Choroid plexus epithelial cell (primary cell): Measurements from ENCODE around the gene RAP1A.
"Not testable (repeated sequence)": the region's sequence is repeated elsewhere in the genome, so short reads cannot be mapped to it uniquely, and the experiment has no call there.

Experiments used
- DNase-seq: peaks from one replicate; pipeline ENCODE4 v3.0.0-alpha.2; 2010; ENCODE audit warnings: low read depth
- H3K4me3 ChIP-seq: 2 replicates; pipeline ENCODE4 v1.5.1; 2011; ENCODE audit warnings: low read depth, mild to moderate bottlenecking, control low read depth, low read length, moderate library complexity
- TF ChIP-seq, protein P1 (sequence below): conservative IDR thresholded peaks from 2 replicates; pipeline ENCODE4 v1.5.1; 2011; ENCODE audit warnings: low read depth, mild to moderate bottlenecking, control low read depth, inconsistent platforms, low read length, moderate library complexity

RAP1A gene

DNA sequence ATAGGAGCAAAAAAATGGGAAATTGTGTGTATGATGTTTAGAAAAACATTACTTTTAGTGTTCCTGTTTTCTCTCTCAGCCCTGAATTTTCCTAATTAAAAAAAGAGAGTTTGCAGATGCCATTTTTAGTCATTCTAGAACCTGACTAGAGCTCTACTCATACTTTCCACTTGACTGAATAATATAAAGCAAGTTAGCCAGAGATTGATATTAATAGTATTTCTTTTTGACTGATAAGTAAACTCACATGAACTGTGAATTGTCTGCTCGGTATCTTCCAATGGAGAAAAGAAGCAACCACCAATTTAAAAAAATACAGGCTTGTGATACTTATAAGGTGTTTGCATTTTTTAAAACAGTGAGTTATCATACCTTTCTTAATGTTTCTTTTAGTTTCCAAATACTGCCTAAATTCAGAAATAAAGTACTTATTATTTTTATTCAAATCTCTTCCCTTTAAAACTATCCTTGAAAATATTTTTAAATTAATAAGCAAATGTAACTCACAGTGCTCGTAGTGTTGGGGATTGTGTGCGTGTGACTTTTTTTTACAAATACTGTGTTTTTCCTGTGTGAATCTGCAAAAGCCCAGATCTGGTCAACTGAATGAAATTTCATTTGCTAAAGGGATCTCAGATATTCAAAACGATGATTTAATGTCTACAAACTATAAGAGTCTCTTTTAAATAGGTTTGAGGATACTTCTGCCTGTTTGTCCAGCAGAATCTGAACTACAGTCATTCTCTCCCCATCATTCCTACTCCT lies 9.8 kb downstream of the RAP1A start:
- DNase-seq: no peak
- no peak overlapping the region for H3K4me3 ChIP-seq
- TF ChIP-seq, protein P1, sequence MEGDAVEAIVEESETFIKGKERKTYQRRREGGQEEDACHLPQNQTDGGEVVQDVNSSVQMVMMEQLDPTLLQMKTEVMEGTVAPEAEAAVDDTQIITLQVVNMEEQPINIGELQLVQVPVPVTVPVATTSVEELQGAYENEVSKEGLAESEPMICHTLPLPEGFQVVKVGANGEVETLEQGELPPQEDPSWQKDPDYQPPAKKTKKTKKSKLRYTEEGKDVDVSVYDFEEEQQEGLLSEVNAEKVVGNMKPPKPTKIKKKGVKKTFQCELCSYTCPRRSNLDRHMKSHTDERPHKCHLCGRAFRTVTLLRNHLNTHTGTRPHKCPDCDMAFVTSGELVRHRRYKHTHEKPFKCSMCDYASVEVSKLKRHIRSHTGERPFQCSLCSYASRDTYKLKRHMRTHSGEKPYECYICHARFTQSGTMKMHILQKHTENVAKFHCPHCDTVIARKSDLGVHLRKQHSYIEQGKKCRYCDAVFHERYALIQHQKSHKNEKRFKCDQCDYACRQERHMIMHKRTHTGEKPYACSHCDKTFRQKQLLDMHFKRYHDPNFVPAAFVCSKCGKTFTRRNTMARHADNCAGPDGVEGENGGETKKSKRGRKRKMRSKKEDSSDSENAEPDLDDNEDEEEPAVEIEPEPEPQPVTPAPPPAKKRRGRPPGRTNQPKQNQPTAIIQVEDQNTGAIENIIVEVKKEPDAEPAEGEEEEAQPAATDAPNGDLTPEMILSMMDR: no peak

DNA sequence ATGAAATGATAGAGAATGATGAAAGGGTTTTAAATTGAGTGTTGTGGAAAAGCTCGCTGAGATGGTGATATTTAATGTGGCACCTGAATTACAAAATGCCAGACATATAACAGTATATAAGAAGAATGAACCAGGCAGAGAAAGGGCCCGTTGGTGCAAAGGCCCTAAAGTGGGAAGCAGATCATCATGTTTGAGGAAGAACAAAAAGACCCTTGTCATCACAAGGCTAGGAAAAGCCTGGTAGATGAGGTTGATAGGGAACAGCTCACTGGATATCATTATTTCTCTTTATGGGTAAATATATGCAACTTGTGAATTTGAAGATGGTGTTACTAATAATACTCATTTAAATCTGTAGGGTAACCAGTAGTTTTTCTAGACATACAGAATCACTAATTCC lies 11.0 kb downstream of the RAP1A start:
- H3K4me3 ChIP-seq: no peak overlapping the region
- DNase-seq: no peak
- TF ChIP-seq, protein P1: no peak

DNA sequence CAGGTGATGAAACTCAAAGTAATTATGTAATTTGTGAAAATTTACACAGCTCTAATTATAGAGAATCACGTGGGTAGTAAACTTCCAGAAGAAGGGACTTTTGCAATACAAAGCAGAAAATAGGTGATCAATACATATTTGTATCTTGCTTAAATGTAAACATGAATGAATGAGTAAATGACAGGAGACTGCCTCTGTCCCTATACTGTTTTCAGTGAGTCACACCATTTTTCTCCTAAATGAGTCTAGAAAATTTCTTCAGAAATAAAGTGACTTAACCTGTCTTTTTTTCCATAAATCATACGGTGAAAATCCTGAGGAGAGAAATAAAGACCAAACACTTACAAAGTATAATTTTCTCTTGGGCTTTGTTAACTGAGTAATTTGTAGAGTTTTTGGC lies 11.9 kb downstream of the RAP1A start:
- no peak overlapping the region for H3K4me3 ChIP-seq
- no peak for DNase-seq
- TF ChIP-seq, protein P1: no peak

DNA sequence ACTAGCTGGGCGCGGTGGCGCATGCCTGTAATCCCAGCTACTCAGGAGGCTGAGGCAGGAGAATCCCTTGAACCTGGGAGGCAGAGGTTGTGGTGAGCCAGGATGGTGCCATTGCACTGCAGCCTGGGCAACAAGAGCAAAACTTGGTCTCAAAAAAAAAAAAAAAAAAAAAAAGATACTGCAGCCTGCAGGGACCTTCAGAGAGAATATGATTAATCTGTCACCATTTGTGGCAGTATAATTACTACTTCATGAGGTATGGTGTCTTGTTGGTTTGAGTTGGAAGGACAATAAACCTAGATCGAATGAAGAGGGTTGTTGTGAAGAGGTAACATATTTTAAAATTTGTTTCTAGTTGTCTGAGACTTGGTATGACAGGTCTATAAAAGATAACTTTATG lies 13.2 kb downstream of the RAP1A start:
- not testable (repeated sequence) for H3K4me3 ChIP-seq, DNase-seq

DNA sequence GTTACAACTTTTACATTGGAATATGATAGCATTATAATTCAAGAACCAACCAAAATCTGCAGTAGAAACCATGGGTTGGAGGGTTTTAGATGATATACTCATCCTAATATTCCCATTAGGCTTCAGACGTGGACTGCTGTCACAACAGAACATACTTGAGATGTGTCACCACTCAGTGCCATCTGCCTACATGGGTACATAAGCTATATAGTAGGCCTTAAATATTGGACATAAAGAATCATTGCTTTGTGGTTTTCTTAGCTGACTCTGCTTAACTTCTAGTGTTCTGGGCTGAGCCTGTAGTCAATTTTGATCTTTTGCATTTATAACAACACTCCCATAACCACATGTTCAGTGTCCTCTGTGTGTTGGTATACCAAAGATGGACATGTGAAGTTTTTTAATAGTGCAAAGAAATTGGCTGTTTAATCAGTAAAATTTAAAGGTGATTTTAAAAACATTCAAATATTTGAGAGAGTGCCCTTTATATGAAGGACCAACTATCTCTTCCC lies 14.2 kb downstream of the RAP1A start:
- TF ChIP-seq, protein P1: no peak
- no peak overlapping the region for H3K4me3 ChIP-seq
- no peak for DNase-seq

DNA sequence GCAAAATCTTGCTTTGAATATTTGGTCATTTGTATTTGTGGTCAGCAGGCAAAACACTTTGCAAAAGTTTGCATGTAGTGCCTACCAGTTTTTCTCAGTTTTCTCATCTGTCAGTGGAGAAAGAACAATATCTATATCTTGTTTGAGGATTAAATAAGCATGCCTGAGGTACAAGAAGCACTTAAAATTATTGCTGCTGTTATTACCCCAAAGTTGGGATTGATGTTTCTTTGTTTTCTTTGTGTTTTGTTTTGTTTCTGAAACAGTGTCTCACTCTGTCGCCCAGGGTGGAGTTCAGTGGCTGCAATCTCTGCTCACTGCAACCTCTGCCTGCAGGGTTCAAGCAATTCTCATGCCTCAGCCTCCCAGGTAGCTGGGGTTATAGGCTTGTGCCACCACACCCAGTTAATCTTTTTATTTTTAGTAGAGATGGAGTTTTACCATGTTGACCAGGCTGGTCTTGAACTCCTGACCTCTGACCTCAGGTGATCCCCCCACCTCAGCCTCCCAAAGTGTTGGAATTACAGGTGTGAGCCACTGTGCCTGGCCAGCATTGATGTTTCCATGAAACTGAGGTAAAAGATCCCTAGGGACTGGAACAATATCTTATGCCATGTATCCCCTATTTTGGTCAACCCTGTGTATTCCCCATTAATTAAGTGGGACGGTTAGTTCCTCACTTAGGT lies 15.9 kb downstream of the RAP1A start:
- DNase-seq: no peak
- TF ChIP-seq, protein P1: no peak
- H3K4me3 ChIP-seq: no peak overlapping the region

DNA sequence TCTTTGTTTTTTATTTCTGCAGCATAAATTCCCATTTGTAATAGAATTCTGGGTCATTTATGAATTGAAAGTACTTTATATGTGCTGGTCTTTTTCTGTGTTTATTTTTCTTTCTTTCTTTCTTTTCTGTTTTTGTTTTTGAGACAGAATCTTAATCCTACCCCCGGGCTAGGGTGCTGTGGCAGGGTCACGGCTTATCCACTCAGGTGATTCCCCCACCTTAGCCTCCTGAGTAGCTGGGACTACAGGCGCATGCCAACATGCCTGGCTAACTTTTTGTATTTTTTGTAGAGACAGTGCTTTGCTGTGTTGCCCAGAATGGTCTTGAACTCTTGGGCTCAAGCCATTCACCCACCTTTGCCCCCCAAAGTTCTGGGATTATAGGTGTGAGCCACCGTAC lies 18.7 kb downstream of the RAP1A start:
- no peak for DNase-seq
- H3K4me3 ChIP-seq: no peak overlapping the region

More for the DNA sequence above, 18.7 kb downstream of the RAP1A start:
- TF ChIP-seq, protein P1: no peak
